CD4-positive, alpha-beta T cell treated with Interleukin-6 at 100 ng/mL for 8 hours (primary cell): Measurements from ENCODE around the gene N4BP2L2.
"Not testable (repeated sequence)": the region's sequence is repeated elsewhere in the genome, so short reads cannot be mapped to it uniquely, and the experiment has no call there.

Experiments used
- DNase-seq: peaks from one replicate; pipeline ENCODE4 v3.0.0-alpha.2; 2020; ENCODE audit warnings: mixed read lengths, low spot score

N4BP2L2 gene

DNA sequence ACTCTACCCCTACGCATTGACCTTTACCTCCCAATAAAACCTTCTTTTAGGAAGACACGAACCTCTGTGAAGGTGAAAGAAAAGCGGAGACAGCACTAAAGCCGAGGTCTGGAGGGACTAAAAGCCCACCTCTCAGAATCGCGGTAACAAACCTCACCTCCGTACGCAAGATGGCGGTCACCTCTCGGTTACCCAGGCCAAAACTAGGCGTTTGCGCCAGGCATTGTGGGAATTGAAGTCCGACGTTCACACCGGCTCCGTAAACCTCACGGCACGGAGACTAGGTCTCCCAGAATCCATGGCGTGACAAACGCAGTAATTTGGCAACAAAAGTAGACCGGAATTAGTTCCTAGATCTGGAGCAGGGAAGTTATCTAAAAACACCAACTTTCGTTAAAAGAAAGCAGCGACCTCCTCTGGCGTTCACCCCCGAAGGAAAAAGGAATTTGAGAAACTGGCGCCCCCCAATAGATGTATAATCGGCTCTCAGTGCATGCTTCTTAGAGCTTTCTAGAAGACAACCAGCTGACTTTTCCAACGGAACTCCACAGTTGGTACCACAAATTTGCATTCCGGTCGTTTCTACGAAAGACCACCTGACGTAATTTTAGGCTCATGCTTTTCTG lies at the start of gene N4BP2L2:
N4BP2L2 (minus strand) TSS at position 175 of the 626 bp plus-strand sequence. CDS start 1,768 bp downstream, outside the sequence.
- DNase-seq: peak; percentile 90

DNA sequence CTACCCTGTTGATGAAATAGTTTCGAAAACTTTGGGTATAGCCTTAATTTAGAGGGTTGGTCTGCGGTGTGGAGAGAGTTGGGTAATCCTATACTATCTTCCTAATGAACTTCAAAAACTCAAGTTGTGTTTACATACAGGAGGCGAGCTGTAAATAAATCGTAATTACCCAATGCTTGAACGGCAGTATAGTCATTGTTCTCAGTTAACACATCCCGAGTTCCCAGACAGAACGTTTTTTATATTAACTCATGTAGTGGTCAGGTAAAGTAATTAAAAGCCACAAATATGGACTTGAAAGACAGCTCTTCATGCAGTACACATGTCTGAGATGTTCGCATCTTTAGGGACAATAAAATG lies 49.2 kb upstream of the N4BP2L2 start:
- DNase-seq: no peak

DNA sequence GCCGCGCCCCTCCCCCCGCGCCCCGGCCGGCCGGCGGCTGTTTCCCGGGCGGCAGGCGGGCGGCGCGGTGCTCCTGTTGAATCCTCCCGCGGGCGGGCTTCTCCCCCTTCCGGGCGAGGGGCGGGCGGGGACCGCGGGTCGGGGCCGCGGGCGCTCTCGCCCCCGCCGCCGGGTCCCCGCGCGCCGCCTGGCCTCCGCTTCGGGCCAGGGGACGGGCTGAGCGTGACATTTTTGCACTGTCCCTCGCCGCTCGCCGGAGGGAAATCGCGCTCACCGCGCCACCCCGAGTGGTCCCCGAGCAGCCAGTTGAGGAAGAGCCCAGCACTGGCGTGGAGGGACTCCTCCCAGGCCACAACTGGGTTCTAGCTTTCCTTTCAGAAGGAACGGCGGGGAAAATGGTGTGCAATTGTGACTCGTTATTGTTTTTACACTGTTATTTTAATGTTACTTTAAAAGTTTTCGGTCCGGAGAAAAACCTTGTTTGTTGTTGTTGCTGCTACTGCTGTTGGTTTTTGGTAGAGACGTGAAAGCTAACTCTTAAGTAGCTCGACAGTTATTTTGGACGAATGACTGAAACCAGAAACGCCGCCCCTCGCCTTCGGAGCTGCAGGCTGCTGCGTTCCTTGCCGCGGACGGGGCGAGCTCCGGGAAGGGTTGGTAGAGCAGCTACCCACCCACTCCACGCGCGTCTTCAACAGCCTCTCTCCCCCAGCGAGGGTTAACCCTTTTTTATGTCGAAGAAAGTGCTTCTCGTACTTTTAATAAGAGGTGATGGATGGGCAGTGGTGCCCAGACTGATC lies 48.6 kb upstream of the N4BP2L2 start:
- DNase-seq: peak; percentile 39

DNA sequence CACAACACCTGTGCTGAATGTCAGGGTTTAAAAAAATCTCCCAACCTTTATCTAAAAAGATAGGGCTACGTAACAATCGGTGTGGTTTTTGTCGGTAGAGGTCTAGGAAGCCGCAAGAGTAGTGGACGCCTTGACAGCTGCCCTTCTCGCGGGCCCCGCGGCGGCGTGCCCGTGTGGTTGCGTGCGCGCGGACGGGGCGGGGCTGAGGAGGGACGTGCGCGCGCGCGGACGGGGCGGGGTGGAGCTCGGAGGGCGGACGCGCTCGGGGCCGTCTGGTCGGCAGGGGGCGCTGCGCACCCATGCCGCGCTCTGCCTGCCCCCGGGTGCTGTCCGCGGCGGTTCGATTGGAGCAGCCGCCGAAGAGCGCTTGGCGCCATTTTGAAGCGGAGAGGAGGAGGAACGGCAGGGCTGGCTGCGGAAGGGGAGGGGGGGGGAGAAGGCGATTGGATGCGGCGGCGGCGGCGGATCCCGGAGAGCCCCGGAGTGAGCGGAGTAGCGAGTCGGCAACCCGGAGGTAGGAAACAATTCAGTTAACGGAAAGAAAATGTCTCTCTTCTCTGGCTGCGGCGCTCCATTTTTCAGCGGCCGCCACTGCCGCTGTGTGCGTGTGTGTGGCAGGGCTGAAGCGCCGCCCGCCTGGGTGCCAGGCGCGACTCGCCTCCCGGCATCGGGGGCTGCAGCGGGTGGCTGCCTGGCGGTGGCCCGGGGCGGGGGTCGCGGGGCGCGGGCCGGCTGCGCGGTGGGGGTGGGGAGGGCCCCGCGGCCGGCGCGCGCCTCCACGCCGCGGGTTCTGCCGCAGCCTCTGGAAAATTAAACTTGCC lies 47.7 kb upstream of the N4BP2L2 start, which contains the start of gene PDS5B:
PDS5B (plus strand) TSS at position 373 of the 821 bp plus-strand sequence. CDS start 62,321 bp downstream, outside the sequence.
- peak; percentile 95 for DNase-seq

DNA sequence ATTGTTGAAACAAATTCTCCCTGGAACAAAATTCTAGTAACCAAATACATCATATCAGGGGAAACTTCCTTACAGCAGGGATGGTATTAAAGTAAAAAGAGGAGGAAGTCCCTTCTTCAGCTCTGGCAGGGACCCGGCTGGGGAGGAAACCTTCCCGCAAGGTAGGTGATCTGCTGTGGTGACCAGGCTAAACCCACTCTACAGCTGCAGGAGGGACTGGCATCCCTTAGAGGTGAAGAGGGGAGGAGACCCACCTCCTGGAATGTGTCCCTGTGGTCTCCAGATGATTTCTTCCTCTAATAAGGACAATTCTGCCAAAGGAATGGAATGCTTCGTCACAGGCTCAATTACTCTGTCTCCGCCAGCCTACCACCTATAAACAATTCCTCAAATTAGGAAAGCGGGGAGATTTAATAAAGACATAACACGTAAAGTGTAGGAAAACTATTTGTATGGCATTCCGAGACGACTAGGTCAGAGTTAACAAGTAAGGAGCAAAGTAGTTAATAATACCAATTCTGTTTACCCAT lies 47.0 kb upstream of the N4BP2L2 start:
- DNase-seq: no peak

DNA sequence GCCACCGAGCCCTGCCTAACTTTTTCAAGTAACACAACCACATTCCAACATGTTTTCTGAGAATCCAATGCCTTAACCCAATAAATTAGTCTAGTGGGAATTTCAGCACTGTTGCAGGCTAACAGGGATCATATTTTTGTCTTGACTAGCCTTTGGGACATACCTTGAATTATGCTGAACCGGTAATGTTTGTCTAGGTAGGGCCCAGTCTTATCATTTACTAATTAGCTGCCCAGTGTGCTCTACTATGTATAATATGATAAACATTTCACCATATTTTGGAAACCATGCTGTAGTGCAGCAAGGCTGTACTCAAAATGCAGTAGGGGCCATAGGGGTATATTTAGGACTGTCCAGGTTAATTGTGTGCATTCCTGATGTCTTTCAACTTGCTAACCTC lies 44.4 kb upstream of the N4BP2L2 start:
- DNase-seq: no peak

DNA sequence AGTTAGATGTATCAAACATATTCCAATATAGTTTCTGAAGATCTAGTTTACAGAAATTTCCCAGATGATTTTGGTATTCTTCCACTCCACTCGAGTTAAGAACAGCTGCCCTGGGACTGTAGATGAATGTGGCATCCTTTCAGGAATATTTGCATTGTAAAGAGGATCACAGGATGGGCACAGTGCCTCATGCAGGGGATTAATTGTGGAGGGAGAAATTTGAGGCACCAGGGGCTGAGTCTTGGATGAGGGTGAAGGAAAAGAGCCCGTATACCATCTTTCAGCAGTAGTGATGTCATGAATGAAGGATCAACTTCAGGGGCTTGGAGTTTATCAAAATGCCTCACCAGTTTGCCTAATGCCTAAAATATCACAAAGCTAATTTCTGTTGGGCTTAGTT lies 43.7 kb upstream of the N4BP2L2 start:
- DNase-seq: no peak

DNA sequence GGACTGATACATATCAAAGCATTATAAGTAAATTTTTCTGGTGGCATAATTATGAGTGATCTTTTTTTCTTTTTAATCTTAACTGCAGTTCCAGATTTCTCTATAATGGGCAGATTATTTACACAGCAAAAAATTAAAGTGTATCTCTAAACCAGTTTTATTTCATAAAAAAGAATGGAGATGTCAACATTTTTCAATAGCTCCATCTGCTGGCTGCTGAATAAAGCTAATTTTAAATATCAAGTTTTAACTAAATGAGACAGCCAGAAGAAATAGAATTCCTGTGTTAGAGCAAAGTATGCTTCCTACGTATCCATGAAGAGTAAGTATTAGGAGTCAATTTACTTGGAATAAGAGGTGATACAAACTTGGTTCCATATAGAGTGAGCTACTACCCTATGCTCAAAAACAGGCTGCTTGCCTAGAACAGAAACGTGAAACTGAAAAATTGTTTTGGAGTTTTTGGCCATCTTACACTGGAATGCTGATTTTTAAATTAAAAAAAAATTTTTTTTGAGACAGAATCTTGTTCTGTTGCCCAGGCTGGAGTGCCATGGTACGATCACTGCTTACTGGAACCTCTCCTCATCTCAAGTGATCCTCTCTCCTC lies 42.7 kb upstream of the N4BP2L2 start:
- no peak for DNase-seq

DNA sequence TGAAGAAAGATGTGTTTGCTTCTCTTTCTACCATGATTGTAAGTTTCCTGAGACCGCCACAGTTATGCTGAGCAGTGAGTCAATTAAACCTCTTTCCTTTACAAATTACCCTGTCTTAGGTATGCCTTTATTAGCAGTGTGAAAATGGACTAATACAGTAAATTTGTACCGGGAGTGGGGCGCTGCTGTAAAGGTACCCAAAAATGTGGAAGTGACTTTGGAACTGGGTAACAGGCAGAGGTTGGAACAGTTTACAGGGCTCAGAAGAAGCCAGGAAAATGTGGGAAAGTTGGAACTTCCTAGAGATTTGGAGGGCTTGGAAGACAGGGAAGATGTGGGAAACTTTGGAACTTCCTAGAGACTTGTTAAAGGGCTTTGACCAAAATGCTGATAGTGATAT lies 38.4 kb upstream of the N4BP2L2 start:
- no peak for DNase-seq

DNA sequence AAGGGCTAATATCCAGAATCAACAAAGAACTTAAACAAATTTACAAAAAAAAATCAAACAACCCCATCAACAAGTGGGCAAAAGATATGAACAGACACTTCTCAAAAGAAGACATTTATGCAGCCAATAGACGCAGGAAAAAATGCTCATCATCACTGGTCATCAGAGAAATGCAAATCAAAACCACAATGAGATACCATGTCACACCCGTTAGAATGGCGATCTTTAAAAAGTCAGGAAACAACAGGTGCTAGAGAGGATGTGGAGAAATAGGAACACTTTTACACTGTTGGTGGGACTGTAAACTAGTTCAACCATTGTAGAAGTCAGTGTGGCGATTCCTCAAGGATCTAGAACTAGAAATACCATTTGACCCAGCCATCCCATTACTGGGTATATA lies 37.1 kb upstream of the N4BP2L2 start:
- not testable (repeated sequence) for DNase-seq

DNA sequence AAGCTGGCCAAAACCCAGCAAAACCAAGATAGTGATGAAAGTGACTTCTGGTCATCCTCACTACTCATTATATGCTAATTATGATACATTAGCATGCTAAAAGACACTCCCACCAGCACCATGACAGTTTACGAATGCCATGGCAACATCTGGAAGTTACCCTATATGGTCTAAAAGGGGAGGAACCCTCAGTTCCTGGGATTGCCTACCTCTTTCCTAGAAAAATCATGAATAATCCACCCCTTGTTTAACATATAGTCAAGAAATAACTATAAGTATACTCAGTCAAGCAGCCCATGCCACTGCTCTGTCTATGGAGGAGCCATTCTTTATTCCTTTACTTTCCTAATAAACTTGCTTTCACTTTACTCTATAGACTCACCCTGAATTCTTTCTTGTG lies 22.2 kb upstream of the N4BP2L2 start:
- not testable (repeated sequence) for DNase-seq

DNA sequence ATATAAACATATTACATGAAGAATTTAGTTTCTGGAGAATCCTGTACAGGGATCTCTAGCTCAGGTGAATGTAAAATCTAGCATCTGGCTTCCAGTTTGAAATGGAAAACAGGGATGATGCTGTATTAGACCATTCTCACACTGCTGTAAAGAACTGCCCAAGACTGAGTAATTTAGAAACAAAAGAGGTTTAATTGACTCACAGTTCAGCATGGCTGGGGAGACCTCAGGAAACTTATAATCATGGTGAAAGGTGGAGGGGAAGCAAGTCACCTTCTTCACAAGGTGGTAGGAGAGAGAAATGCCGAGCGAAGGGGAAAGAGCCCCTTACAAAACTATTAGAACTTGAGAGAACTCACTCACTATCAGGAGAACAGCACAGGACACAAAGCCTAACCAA lies 17.0 kb upstream of the N4BP2L2 start:
- no peak for DNase-seq

DNA sequence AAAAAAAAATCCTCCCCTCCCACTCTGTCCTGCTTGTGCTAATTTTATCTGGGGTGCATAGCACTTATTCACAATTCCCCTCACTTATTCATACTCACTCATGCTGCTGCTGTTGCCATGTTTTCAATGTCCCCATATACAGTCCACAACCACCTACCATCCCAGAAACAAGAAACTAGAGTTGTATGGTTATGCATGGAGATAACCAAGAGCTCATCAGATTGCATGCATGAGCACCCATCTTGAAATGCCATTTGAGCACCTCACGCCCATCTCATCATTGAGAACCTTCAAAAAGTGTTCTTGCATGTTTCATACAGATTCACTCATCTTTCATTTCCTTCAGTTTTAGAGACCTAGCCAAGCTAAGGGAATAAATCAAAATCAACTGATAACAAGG lies 15.1 kb upstream of the N4BP2L2 start:
- DNase-seq: no peak

DNA sequence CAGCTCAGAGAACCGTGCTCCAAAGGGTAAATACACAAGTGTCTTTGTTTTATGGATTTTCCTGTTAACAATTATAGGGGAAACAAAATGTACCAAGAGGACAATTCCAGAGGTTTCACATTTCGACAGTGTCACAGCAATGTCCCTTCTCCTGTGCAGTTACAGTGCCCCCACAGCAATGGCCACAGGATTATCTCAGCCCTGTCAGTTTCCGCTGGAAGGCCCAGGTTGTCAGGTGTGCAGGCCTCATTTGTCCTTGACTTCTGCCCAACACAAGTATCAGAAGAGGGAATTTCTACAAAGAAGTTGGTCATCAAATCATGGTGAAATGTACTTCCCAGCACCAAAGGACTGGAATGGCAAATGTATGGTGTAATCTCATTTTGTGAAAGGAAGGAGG lies 11.2 kb upstream of the N4BP2L2 start:
- DNase-seq: no peak

DNA sequence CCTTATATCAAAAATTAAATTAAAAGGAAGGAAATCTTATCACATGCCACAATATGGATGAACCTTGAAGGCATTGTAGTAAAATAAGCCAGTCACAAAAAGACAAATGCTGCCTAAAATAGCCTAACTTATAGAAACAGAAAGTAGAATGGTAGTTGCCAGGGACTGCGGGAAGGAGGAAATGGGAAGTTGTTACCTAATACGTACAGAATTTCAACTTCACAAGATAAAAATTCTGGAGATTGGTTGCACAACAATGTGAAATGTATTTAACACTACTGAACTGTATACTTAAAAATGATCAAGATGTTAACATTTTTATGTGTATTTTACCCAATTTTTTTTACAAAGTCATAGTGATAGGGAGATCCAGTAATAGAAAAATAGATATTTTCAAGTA lies 10.2 kb upstream of the N4BP2L2 start:
- DNase-seq: no peak

DNA sequence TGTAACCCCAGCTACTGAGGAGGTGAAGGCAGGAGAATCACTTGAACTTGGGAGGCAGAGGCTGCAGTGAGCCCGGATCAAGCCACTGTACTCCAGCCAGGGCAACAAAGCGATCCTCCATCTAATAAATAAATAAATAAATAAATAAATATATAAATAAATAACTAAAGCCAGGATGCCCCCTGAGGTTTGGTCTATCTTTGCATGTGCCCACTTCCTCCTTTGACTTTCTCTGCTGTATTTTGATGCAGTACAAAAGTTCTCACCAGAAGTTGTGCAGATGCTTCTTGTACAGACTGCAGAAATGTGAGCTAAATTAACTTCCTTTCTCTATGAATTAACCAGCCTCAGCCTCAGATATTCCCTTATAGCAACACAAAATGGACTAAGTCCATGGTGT lies 6.5 kb upstream of the N4BP2L2 start:
- no peak for DNase-seq

DNA sequence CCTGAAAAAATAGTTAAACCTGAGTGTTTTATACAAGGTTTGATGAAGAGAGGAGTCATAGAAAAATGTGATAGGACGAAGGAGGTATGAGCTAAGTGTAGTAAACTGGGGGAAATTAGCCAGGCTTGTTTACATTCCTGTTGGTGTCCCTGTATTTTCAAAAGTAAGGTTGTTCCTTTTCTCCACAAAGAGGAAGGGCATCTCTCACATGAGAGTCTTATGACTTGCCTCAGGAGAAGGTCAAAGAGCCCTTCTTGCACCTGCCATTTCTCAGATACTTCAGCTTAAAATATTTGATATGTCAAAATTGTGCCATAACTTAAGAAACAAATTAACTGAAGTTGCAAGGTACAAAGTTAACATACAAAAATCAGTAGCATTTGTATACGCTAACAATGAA lies 3.6 kb upstream of the N4BP2L2 start:
- DNase-seq: no peak

DNA sequence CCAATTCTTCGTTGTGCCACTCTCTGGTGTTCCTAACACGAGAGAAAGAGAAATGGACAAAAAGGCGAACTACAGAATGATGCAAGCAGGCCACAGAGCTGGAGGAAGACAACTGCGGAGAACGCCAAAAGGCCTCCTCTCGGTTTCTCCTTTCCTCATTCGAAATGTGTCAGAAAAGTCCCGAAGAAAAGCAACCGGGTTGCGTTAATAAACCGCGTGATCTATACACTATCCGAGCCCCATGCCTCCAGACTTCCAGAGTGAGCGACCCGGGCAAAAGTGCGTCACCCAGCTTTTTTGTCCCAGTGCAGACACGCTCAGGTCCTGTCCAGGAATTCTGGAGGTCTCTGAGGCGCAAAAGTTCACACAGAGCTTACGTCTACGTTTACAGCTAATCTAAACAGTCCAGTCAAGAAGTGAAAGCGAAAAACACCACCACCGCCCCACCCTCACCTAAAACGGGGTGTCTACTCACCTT lies 413 bp downstream of the N4BP2L2 start:
- peak; percentile 20 for DNase-seq

DNA sequence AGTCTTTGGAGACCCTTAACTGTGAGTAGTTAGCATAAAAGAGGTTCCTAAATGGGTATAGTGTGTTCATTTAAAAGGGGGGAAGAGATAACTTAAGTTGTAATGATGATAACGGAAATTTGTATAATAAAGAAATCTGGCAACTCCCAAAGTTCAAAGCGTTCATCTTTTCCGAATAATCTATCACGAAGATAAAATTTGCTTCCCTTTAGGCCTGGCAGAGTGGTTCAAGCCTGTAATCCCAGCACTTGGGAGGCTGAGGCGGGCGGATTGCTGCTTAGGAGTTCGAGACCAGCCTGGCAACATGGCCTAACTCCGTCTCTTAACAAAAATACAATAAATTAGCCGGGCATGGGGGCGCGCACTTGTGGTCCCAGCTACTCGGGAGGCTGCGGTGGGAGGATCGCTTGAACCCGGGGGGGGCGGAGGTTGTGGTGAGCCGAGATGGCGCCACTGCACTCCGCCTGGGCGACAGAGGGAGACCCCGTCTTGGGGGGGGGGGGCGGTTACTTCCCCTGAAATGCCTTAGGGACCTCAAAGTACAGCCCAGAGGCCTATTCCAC lies 934 bp downstream of the N4BP2L2 start:
- no peak for DNase-seq

DNA sequence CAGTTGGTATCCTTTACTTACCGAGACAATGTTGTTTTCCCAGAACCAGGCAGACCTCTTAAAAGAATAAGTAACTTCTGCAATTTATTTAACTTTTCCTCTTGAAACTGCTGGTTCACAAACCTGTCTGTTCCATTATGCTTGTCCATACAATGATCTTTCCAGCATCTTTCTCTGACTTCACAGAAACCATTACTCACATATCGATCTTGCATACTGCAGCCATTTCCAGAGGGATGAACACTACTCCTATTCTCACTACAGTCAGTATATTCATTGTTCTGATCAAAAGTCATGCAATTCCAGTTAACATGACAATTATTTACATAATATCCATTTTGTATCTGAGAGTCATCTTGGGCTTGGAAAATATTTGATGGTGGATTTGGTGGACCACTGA lies 2.8 kb downstream of the N4BP2L2 start:
- DNase-seq: no peak

DNA sequence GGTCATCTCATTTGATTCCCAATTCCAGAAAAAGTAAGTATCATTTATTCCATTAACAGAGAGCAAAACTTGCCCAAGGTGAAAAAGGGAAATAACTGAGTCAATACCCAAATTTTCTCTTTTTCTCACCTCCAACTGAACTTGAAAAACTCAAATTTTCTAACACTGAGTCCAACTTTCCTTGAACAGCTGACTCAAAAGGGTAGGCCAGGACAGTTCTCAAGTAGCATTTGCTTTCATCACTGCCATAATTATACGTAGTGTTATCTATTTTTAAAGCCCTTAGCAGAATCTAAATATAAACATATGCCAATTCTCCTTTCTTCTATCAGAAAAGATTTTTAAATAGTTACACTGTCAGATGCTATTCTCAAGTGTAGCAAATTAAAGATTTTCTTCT lies 3.5 kb downstream of the N4BP2L2 start:
- DNase-seq: no peak

DNA sequence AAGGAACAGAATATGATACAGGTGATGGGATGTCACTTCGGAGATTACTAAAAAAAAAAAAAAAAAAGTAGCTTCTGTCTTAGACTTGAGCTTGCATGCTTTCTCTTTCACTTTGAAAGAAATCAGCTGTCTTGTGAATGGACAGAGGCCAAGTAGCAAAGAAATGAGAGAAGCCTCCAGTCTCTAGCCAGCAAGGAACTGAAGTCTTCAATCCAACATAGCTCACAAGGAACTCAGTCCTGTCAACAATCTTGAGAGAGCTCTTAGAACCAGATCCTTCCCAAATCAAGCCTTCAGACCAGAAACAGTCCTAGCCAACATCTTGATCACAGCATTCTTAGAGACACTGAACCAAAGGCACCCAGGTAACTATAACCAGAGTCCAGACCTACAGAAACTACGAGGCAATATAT lies 7.7 kb downstream of the N4BP2L2 start:
- no peak for DNase-seq
